Hippocampal formation (tissue), 2 donors: ENCODE data around the gene VDAC1.
A peak's percentile ranks its signal among the peaks of the same experiment; 100 is the strongest.

Experiments used
- DNase-seq, 2 donors: peaks; one replicate each; lab custom pipeline; 2025; lab: John Stamatoyannopoulos, UW

Gene VDAC1

GRCh38 chr5:134024811-134025210 is 20.0 kb upstream of the VDAC1 start:
- no peak for DNase-seq

DNA sequence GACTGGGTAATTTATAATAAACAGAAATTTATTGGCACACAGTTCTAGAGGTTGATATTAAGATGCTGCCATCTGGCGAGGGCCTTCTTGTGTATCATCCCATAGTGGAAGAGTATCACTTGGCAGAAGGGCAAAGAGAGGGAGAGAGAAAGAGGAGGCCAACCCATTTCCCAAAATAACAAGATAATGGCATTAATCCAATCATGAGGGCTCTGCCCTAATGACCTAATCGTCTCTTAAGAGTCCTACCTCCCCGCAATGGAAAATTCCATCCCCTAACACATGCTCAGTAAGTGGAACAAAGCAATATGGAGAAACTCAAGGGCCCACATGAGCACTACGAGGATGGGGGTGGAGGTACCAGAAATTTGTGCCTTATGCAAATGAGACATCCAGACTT is 17.6 kb upstream of the VDAC1 start:
- DNase-seq = no peak

- no peak for DNase-seq
Observed at GRCh38 chr5:134020188-134020587, 15.4 kb upstream of the VDAC1 start.

GRCh38 chr5:134019636-134020035 is 14.9 kb upstream of the VDAC1 start:
- no peak for DNase-seq

GRCh38 chr5:134018986-134019316 is 14.2 kb upstream of the VDAC1 start:
- no peak for DNase-seq

DNA sequence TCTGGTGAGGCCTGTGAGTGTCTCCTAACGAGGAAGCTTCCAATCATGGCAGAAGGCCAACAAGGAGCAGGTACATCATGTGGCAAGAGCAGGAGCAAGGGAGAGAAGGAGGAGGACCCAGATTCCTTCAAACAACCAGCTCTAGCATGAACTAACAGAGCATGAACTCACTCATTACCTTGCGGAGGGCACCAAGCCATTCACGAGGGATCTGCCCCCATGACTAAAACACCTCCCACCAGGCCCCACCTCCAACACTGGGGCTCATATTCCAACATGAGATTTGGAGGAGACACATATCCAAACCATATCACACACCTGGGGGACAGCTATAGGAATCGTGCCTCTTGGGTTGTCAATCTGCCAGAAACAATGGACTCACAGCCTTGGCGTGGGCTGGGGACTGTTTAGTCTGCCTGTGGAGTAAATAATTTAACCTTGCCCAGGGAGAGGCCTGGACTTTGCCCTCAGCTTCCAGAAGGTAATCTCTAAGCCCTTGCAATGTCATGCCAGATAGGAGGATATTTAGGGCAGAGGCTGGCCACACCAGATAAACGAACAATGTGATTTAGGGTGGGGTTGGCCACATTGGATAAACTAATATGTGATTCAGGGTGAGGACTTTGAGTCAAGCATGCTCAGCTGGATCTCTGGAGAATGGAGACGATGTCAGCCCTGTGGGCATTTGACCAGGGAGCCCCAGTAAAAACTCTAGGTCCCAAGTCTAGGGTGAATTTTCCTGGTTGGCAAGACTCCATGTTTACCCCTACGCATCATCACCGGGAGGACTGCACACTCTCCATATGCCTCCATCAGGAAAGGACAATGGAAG is 13.6 kb upstream of the VDAC1 start:
- no peak for DNase-seq

- DNase-seq = no peak
Observed at GRCh38 chr5:134008266-134008749, 3.5 kb upstream of the VDAC1 start.

- no peak for DNase-seq
Observed at GRCh38 chr5:134007581-134008265, 2.9 kb upstream of the VDAC1 start.

DNA sequence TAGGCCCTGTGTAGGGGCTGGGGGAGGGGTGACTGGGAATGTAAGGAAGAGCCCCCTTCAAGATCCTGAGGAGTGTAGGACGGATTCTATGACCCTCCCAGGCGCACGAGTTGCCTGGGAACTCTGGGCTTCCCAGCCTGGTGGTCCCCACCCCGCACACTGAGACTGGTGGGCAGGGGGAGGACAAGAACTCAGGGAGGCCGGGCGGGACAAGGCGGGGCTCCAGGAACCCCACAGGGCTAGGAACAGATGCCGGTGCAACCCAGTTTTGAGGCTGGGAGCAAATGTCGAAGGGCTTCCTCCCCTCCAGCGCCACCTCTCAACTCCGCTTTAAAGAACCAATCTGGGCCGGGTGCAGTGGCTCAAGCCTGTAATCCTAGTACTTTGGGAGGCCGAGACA is 1.3 kb upstream of the VDAC1 start:
- DNase-seq = no peak

DNA sequence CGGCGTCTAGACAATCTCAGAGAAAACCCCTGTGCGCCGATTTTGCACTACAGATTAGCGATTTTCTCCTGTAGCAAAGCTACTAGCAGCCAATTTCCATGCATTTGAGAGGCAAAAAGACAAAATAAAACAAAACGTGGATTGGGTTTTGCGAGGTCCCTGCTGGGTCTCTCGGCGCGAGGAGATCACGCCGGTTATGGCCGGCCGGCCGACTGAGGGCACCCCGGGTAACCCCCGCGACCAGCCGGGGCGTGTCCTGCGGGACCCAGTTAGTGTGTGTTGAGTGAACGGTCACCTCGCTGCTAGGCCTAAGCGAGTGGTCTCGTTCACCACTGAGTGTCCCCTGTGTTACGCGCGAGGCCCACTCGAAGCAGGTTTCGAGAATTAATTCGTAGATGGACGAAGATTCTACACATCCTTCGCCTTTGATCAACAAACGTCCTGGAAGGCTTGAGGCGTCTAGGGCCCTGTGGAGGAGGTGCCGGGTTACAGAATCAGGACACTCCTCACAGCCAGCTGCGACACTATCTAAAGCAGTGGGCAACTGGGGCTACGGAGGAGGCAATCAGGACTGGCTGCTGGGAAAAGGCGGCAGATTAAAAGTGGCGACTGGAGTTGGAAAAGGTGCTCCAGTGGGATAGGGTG is 764 bp upstream of the VDAC1 start:
- DNase-seq = peak in 1 of 2 donors; percentile 18

GRCh38 chr5:134003817-134004625 is 754 bp downstream of the VDAC1 start:
- peak in 1 of 2 donors; percentile 48 for DNase-seq

DNA sequence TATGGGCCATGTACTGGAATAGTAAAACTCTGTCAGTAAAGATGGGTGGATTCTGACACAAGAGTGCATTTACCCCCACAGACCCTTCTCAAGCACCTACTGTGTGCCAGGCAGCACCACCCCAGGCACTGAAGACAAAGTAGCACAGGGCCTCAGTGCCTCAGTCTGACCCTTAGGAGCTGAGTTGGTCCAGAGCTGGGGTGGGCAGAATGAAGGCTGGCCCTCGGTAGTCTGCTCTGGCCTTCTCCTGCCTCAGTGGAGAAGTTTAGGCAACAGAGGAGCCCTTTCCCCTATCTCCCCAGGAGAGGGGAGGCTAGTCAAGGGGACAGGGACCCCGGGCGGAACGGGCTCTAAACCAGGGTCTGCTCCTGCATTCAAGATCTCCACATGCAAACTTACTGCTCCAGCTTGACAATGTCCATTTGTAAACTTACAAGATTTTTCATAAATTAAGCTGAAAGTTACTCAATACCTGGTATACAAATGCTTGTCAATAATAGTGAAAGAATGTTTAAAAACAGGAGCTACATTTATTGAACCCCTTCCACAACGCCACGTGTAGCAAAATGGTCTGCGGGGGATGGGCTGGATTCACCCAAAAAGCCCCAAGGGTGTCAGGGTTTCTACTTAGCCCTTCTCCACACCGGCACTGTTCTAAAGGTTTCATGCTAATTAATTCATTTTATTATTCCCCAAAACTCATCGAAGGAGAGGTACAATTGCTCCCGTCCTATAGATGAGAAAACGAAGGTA is 1.5 kb downstream of the VDAC1 start:
- DNase-seq = no peak

- DNase-seq = no peak
Observed at GRCh38 chr5:134001938-134002731, 2.6 kb downstream of the VDAC1 start.

DNA sequence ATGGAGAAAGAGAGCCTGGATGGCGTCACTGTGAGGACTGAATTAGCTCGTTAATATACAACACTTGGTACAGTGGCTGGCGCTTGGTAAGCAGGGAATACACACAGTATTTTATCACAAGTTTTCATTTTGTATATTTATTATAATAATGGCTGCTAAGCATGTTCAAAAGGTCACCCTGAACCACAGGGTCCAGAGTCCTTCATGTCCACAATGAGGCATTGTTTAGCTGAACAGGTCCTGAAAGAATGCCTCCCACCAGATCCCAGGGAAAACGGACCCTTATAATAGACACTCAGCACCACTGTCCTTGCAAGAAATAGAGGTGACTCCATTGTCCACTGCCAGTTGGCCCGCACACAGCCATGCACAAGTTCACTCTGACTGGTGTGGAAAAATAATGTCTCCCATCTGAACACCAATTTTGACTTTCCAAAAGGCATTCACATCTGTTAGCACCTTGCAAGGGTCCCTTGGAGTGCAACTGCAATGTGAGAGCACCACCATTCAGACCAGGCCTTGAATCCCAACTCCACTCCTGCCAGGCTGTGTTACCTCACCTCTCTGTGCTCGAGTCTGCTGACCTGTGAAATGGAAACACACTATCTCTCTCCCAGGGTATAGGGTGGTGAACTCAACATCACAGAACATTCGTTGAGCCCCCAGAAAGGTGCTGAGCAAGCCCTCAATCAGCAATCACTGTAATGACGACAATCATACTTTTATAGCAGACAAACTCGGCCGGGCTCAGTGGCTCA is 3.9 kb downstream of the VDAC1 start:
- no peak for DNase-seq

GRCh38 chr5:134000091-134000511 is 4.7 kb downstream of the VDAC1 start:
- DNase-seq = no peak

DNA sequence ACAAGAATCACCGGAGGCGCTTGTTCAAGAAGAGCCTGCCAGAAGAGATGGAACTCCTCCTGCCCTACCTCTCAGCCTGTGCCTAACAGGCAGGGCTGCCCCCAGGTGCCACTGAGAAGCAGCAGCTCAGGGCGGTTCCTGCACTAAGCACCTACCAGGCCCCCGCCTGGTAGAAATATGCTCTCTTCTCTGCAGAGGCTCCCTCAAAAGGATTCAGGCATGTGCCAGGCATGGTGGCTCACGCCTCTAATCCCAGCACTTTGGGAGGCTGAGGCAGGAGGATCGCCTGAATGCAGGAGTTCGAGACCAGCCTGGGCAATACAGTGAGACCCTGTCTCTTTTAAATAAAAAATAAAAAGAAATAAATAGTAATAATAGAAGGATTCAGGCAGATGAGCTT is 6.0 kb downstream of the VDAC1 start:
- DNase-seq = no peak

DNA sequence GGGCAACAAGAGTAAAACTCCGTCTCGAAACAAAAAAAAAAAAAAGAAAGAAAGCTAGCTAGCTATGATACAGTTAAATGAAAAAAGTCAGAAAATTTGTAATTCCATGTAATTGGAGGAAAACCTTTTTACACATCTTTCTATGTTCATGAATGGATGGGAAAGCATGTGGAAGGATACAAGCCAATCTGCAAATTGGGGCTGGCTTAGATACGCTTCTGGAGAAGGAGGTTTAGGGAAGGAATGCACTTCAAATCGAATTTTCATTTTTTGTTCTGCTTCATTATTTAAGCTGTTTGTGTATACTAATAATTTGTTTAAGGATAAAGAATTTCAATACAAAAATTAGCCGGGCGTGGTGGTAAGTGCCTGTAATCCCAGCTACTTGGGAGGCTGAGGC is 6.7 kb downstream of the VDAC1 start:
- DNase-seq = no peak

DNA sequence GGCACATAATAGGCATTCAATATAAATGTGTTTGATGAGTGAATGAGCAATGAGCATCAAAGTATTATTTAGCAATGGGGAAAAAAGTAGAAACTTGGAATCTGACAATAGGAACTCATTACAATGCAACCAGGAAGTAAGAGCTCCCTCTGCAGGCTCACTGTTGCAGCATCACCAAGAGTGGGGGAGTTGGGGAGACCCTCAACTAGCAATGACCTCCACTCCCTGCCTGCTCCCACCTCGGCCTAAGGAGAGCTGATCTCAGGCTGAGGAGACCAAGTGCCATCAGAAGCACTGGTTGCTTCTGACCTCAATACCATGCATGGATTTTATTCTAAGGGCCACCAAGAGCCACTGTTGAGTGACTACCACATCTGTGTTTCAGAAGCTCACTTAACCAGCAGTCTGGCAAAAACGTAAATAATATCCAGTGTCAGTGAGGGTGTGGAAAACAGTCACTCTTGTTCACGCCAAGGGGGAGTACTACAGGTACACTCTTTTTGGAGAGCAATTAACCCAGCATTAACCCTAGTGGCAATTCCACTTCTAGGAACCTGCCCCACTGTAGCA is 8.0 kb downstream of the VDAC1 start:
- DNase-seq = no peak

- no peak for DNase-seq
Observed at GRCh38 chr5:133995883-133996563, 8.8 kb downstream of the VDAC1 start.
